Measurements from ENCODE around the gene MSTO1. TPM values are rescaled to one million over a fixed set of nuclear protein-coding genes. Genes with fewer than 3 reads are reported as not detected.

Gene MSTO1
- total RNA-seq, 1 donor from 2014 or later: 29.4 TPM

Small RNAs within 50 kb of the gene (small RNA-seq; reads per million reads assigned to genes)
- not detected for gene AL353807.4 (ENCODE audit: low replicate concordance)

Other genes starting within 250 kb of the MSTO1 start
- gene ASH1L, start 47.4 kb upstream of the MSTO1 start, total RNA-seq: 46.6 TPM
- gene YY1AP1, start 78.6 kb downstream of the MSTO1 start, total RNA-seq: 141 TPM
- gene DAP3, start 78.9 kb downstream of the MSTO1 start, total RNA-seq: 59.1 TPM
- gene GON4L, start 247.0 kb downstream of the MSTO1 start, total RNA-seq: 39.2 TPM
- gene SYT11, start 249.3 kb downstream of the MSTO1 start, total RNA-seq: 10.9 TPM